Ascending aorta (tissue), 2 donors: ENCODE results near the gene GAL. TPM values are rescaled to one million over a fixed set of nuclear protein-coding genes. Genes with fewer than 3 reads are reported as not detected.
"Not testable (repeated sequence)": the region's sequence is repeated elsewhere in the genome, so short reads cannot be mapped to it uniquely, and the experiment has no call there.

ENCODE experiments used
- DNase-seq, 2 donors: peaks; one replicate each; pipeline ENCODE4 v3.0.0-alpha.2; 2019; ENCODE audit warnings: low spot score in 2 of 2
- H3K27ac ChIP-seq, 2 donors: fragments of 200-600 bp; sonication (generic); one replicate each; pipeline ENCODE4 v1.5.1; 2016 to 2017; ENCODE audit warnings: mild to moderate bottlenecking in 1 of 2
- H3K27me3 ChIP-seq: fragments of 200-600 bp; sonication (generic); one replicate; pipeline ENCODE4 v1.5.1; 2017
- H3K36me3 ChIP-seq, 2 donors: fragments of 200-600 bp; sonication (generic); one replicate each; pipeline ENCODE4 v1.5.1; 2016
- H3K4me1 ChIP-seq, 2 donors: fragments of 200-600 bp; sonication (generic); one replicate each; pipeline ENCODE4 v1.5.1; 2016 to 2017; ENCODE audit warnings: mild to moderate bottlenecking in 1 of 2
- H3K4me3 ChIP-seq, 2 donors: fragments of 200-600 bp; sonication (generic); one replicate each; pipeline ENCODE4 v1.5.1; 2016 to 2017; ENCODE audit warnings: mild to moderate bottlenecking in 1 of 2
- H3K9me3 ChIP-seq, 2 donors: fragments of 200-600 bp; sonication (generic); one replicate each; pipeline ENCODE4 v1.5.1; 2016
- intact Hi-C: fragments of 100-400 bp; cut with DNase I; formaldehyde crosslinking; loops from one replicate; pipeline ENCODE4 v1.15.1; 2023
- total RNA-seq: library from RNA; depleted of rRNA; stranded (reverse); fragments of >200 nt; gene quantifications from one replicate; pipeline ENCODE4 v1.1.0, GENCODE V29; 2016
- TF ChIP-seq, protein P1 (sequence below), 3 experiments: fragments of 200-600 bp in 2 of 3; fragments of 450-650 bp in 1 of 3; sonication (generic) in 2 of 3; IDR thresholded peaks; one replicate each; pipeline ENCODE4 v1.5.1; 2016 to 2019; ENCODE audit warnings: antibody characterized with exemption in 3 of 3, mild to moderate bottlenecking in 1 of 3, moderate library complexity in 1 of 3

The GAL gene, protein sequence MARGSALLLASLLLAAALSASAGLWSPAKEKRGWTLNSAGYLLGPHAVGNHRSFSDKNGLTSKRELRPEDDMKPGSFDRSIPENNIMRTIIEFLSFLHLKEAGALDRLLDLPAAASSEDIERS
- not detected for total RNA-seq

DNA sequence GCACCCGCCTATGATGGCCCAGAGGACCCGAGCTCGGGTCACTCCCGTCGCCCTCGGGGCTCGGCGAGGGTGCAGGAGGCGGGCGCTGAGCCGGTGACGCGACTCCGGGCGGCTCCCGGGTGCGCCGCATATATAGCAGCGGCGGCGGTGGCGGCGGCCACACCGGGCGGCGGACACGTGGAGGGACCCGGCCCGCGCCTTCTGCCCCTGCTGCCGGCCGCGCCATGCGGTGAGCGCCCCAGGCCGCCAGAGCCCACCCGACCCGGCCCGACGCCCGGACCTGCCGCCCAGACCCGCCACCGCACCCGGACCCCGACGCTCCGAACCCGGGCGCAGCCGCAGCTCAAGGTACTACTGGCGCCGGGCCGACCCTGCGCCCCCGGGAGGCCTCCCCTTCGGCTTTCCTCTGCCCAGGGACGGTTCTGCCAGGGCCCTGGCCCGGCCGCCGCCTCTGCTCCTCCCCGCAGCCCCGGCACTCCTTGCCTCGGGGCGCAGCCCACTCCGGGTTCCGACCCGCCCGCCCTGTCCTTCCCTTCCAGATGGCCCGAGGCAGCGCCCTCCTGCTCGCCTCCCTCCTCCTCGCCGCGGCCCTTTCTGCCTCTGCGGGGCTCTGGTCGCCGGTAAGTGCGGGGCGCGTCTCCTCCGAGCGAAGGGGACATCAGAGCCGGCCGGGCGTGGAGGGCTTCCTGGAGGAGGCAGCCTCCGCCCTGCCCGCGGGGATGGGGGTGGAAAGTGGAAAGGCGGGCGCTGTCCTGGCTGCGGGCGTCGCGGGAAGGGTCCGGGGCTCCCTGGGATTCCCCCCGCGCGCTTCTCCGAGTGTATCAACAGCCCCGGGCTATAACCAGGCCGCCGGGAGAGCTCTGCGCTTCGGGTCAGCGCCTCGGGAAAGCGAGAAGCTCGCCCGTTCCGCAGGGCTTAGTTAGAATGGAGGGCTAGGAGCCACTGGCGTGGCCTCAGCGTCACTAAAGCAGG lies at the start of gene GAL:
GAL (plus strand) TSS at position 160 of the 972 bp plus-strand sequence; CDS start at position 540, 380 bp downstream.
- Histone ChIP-seq H3K9me3 (no peaks in the 10 kb centered on the region), H3K27ac (no peak within 1 kb of the TSS), H3K27me3 (peaks cover 18% of the 10 kb centered on the region), H3K4me1 (peaks cover 0 to 7% of the 10 kb centered on the region in 2 donors), H3K36me3 (no peaks in the 10 kb centered on the region), H3K4me3 (peak within 1 kb of the TSS; percentile 53 to 55)
- TF ChIP-seq, protein P1, sequence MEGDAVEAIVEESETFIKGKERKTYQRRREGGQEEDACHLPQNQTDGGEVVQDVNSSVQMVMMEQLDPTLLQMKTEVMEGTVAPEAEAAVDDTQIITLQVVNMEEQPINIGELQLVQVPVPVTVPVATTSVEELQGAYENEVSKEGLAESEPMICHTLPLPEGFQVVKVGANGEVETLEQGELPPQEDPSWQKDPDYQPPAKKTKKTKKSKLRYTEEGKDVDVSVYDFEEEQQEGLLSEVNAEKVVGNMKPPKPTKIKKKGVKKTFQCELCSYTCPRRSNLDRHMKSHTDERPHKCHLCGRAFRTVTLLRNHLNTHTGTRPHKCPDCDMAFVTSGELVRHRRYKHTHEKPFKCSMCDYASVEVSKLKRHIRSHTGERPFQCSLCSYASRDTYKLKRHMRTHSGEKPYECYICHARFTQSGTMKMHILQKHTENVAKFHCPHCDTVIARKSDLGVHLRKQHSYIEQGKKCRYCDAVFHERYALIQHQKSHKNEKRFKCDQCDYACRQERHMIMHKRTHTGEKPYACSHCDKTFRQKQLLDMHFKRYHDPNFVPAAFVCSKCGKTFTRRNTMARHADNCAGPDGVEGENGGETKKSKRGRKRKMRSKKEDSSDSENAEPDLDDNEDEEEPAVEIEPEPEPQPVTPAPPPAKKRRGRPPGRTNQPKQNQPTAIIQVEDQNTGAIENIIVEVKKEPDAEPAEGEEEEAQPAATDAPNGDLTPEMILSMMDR (IDR thresholded peaks at IDR 0.05), result no peak
- no peak for DNase-seq
- intact Hi-C loops, result no loop called here

DNA sequence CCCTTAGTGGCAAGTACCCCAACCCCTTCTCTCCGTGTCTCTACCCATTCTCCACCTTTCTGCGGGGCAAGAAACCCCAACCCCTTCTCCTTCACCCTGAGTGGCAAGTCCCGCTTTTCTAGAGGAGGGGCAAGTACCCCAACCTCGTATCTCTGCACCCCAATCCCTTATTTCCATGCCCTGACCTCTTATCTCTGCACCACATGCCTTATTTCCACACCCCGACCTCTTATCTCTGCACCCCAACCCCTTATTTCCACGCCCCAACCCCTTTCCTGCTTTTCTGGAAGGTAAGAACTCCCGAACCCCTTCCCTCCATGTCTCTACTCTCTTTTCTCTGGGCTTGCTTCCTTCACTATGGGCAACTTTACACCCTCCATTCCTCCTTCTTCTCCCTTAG lies 49.7 kb upstream of the GAL start:
- DNase-seq, intact Hi-C loops, H3K9me3 ChIP-seq, H3K4me1 ChIP-seq, H3K36me3 ChIP-seq, H3K4me3 ChIP-seq, H3K27me3 ChIP-seq, H3K27ac ChIP-seq: not testable (repeated sequence)

DNA sequence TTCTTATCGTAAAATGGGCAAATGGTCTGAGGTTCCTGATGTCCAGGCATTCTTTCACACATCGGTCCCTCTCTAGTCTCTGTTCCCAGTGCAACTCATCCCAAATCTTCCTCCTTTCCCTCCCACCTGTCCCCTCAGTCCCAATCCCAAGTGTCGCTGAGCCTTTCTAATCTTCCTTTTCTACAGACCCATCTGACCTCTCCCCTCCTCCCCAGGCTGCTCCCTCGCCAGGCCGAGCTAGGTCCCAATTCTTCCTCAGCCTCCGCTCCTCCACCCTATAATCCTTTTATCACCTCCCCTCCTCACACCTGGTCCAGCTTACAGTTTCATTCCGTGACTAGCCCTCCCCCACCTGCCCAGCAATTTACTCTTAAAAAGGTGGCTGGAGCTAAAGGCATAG lies 49.2 kb upstream of the GAL start:
- H3K27ac ChIP-seq, H3K4me3 ChIP-seq, H3K36me3 ChIP-seq, H3K4me1 ChIP-seq, H3K27me3 ChIP-seq, DNase-seq, H3K9me3 ChIP-seq, intact Hi-C loops: not testable (repeated sequence)

DNA sequence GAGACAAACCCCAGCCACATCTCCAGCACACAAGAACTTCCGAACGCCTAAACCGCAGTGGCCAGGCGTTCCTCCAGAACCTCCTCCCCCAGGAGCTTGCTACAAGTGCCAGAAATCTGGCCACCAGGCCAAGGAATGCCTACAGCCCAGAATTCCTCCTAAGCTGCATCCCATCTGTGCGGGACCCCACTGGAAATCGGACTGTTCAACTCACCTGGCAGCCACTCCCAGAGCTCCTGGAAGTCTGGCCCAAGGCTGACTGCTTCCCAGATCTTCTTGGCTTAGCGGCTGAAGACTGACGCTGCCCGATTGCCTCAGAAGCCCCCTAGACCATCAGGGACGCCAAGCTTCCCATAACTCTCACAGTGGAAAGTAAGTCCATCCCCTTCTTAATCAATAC lies 48.5 kb upstream of the GAL start:
- H3K36me3 ChIP-seq, DNase-seq, H3K9me3 ChIP-seq: not testable (repeated sequence)

DNA sequence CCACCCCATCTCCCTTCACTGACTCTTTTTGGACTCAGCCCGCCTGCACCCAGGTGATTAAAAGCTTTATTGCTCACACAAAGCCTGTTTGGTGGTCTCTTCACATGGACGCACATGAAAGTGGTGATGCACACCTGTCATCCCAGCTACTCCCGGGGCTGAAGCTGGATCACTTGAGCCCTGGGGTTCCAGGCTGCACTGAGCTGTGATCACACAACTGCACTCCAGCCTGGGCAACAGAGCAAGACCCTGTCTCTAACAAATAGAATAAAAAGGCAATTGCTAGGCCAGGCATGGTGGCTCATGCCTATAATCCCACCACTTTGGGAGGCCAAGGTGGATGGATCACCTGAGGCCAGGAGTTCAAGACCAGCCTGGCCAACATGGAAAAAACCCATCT lies 45.0 kb upstream of the GAL start:
- H3K36me3 ChIP-seq, H3K4me1 ChIP-seq, DNase-seq, H3K27ac ChIP-seq, intact Hi-C loops, H3K9me3 ChIP-seq, H3K27me3 ChIP-seq, H3K4me3 ChIP-seq: not testable (repeated sequence)

More for the DNA sequence above, 48.5 kb upstream of the GAL start:
- H3K4me1 ChIP-seq, H3K27me3 ChIP-seq, H3K4me3 ChIP-seq, intact Hi-C loops, H3K27ac ChIP-seq: not testable (repeated sequence)

DNA sequence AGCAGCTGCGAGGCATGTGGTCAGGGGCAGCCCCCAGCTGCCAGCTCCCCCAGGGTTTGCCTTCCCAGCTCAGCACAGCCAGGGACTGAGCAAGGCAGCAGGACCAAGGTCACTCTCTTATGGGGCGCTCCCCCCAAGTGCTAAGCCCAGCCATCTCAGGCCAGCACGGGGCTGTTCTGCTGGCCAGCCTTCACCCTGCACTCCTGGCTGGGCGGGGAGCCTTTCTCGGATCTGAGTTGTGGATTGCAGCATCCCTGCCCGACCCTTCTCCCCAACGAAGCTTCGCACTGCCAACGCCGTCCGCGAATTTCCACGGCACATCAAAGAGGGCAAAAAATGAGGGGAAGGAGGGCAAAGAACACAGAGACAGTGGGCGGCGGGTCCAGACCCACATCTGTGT lies 42.5 kb upstream of the GAL start:
- intact Hi-C loops, result no loop called here
- TF ChIP-seq, protein P1 (IDR thresholded peaks at IDR 0.05), result no peak
- Histone ChIP-seq H3K27ac (no peak overlapping the region), H3K27me3 (no peaks in the 10 kb centered on the region), H3K9me3 (peaks cover 0 to 8% of the 10 kb centered on the region in 2 donors), H3K4me1 (no peaks in the 10 kb centered on the region), H3K4me3 (no peak overlapping the region), H3K36me3 (no peaks in the 10 kb centered on the region)
- no peak for DNase-seq

DNA sequence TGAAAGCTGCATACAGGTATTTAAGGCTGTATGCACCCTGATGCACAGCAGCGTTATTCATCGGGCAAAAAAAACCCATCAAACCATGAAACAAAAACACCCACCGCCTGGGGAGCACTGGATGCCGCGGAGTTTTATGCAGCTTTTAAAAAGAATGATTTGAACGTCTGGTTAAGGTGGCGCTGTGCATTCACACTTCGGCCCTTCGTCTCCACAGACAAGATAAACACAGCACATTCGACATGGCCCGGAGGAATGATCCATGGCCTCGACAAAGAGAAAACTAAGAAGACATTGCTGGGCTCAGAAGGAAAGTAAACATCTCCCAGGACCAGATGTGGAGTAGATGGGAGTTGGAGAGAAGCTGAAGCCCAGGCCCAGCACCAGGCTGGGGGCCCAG lies 40.8 kb upstream of the GAL start:
- peaks cover 0 to 16% of the 10 kb centered on the region in 2 donors for H3K9me3 ChIP-seq
- intact Hi-C loops, result no loop called here

More for the DNA sequence above, 40.8 kb upstream of the GAL start:
- Histone ChIP-seq H3K4me1 (no peaks in the 10 kb centered on the region), H3K4me3 (no peak overlapping the region), H3K27me3 (no peaks in the 10 kb centered on the region), H3K27ac (no peak overlapping the region), H3K36me3 (no peaks in the 10 kb centered on the region)
- TF ChIP-seq, protein P1 (IDR thresholded peaks at IDR 0.05), result no peak
- DNase-seq, result no peak
